ENCODE data around the gene FIG4. TPM values are rescaled to one million over a fixed set of nuclear protein-coding genes. Genes with fewer than 3 reads are reported as not detected.

Gene FIG4
- total RNA-seq, 2 donors from 2014 or later = 20.8 to 22.6 TPM

DNA sequence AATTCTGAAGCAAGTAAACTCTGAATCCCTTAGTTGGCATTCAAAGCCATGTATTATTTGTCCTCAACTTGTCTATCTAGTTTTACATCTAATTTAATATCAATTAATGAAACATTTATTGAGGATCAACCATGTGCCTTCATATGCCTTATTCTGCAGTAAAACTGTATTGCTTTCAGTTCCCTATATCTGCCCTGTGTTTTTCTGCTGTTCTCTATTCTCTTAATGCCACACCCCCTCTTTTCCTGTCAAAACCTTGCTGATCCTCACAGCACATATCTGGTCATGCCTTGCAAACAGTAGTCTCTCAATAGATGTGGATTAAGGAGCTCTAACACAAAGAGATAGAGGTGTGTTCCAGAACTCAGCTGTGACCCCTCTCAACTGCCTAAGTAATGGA, 2.0 kb downstream of the FIG4 start:
- TF ChIP-seq, protein P1, sequence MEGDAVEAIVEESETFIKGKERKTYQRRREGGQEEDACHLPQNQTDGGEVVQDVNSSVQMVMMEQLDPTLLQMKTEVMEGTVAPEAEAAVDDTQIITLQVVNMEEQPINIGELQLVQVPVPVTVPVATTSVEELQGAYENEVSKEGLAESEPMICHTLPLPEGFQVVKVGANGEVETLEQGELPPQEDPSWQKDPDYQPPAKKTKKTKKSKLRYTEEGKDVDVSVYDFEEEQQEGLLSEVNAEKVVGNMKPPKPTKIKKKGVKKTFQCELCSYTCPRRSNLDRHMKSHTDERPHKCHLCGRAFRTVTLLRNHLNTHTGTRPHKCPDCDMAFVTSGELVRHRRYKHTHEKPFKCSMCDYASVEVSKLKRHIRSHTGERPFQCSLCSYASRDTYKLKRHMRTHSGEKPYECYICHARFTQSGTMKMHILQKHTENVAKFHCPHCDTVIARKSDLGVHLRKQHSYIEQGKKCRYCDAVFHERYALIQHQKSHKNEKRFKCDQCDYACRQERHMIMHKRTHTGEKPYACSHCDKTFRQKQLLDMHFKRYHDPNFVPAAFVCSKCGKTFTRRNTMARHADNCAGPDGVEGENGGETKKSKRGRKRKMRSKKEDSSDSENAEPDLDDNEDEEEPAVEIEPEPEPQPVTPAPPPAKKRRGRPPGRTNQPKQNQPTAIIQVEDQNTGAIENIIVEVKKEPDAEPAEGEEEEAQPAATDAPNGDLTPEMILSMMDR (conservative IDR thresholded peaks at IDR 0.05) = no peak
- Histone ChIP-seq H3K27ac (ENCODE audit: low read depth, low read length) (no peak overlapping the region), H3K36me3 (ENCODE audit: control insufficient read depth, insufficient read depth, low read length) (peaks cover 5% of the 10 kb centered on the region), H3K9ac (ENCODE audit: extremely low read depth, low read length, poor library complexity, severe bottlenecking) (no peak overlapping the region), H3K9me3 (ENCODE audit: control insufficient read depth, low read length) (peaks cover 7% of the 10 kb centered on the region), H3K27me3 (ENCODE audit: control insufficient read depth, insufficient read depth, low read length, poor library complexity, severe bottlenecking) (peaks cover 16% of the 10 kb centered on the region), H3K4me1 (ENCODE audit: control insufficient read depth, insufficient read depth, low read length) (peaks cover 4% of the 10 kb centered on the region), H3K4me3 (ENCODE audit: low read length) (no peak overlapping the region)
- H3K27ac Mint-ChIP-seq = no peak overlapping the region
- peaks cover 14% of the 10 kb centered on the region for H3K27me3 Mint-ChIP-seq (ENCODE audit: insufficient read depth)
- DNase-seq = no peak
- peaks cover 11% of the 10 kb centered on the region for H3K4me1 Mint-ChIP-seq
- peaks cover 11% of the 10 kb centered on the region for H3K36me3 Mint-ChIP-seq (ENCODE audit: low read depth)
- no peak overlapping the region for H3K4me3 Mint-ChIP-seq
- peaks cover 5% of the 10 kb centered on the region for H3K9me3 Mint-ChIP-seq

DNA sequence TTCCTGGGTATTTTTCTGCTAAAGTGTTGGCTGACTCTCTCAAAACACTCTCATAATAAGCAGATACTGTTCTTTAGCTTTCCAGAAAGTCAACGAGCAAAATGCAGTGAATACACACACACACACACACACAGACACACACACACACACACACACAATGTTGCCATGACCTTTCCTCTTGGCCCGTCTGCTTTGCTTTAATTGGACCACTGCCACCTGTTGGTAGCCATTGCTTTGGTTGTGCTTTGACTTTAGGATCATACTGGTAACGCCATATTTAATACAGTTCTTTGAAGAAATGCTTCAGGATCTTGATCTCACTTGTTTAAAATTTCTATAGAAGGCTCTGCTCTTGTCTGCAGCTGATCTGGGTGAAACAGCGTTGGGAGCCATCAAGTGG, 4.4 kb downstream of the FIG4 start:
- Histone ChIP-seq H3K4me3 (ENCODE audit: low read length) (no peak overlapping the region), H3K27ac (ENCODE audit: low read depth, low read length) (no peak overlapping the region), H3K27me3 (ENCODE audit: control insufficient read depth, insufficient read depth, low read length, poor library complexity, severe bottlenecking) (no peaks in the 10 kb centered on the region), H3K4me1 (ENCODE audit: control insufficient read depth, insufficient read depth, low read length) (peaks cover 4% of the 10 kb centered on the region), H3K9ac (ENCODE audit: extremely low read depth, low read length, poor library complexity, severe bottlenecking) (no peak overlapping the region), H3K36me3 (ENCODE audit: control insufficient read depth, insufficient read depth, low read length) (peaks cover 5% of the 10 kb centered on the region), H3K9me3 (ENCODE audit: control insufficient read depth, low read length) (peaks cover 7% of the 10 kb centered on the region)
- Mint-ChIP-seq H3K4me1 (peaks cover 10% of the 10 kb centered on the region), H3K27me3 (ENCODE audit: insufficient read depth) (no peaks in the 10 kb centered on the region), H3K27ac (no peak overlapping the region), H3K36me3 (ENCODE audit: low read depth) (peaks cover 13% of the 10 kb centered on the region), H3K4me3 (no peak overlapping the region), H3K9me3 (peaks cover 5% of the 10 kb centered on the region)
- TF ChIP-seq, protein P1 (conservative IDR thresholded peaks at IDR 0.05) = peak; percentile 67
- DNase-seq = peak; percentile 76
- WGBS, 2 experiments (ENCODE audit: insufficient coverage in 1 of 2, insufficient read length in 1 of 2) = 83 to 85% methylated on average over 4 of the region's 4 CpGs

DNA sequence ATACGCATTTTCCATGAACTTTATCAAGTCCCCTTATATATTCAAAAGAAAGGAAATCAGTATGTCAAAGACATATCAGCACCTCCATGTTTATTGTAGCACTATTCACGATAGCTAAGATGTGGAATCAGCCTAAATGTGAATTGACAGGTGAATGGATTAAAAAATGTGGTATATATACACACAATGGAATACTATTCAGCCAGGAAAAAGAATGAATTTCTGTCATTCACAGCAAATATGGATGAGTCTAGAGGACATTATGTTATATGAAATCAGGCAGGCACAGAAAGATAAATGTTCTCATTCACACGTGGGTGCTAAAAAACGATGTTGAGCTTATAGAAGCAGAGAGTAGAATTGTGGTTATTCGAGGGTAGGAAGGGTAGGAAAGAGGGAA, 5.3 kb downstream of the FIG4 start:
- Histone ChIP-seq H3K9ac (ENCODE audit: extremely low read depth, low read length, poor library complexity, severe bottlenecking) (no peak overlapping the region), H3K36me3 (ENCODE audit: control insufficient read depth, insufficient read depth, low read length) (peaks cover 5% of the 10 kb centered on the region), H3K9me3 (ENCODE audit: control insufficient read depth, low read length) (peaks cover 7% of the 10 kb centered on the region), H3K4me3 (ENCODE audit: low read length) (no peak overlapping the region), H3K4me1 (ENCODE audit: control insufficient read depth, insufficient read depth, low read length) (peaks cover 4% of the 10 kb centered on the region), H3K27ac (ENCODE audit: low read depth, low read length) (no peak overlapping the region), H3K27me3 (ENCODE audit: control insufficient read depth, insufficient read depth, low read length, poor library complexity, severe bottlenecking) (no peaks in the 10 kb centered on the region)
- DNase-seq = no peak
- H3K27me3 Mint-ChIP-seq (ENCODE audit: insufficient read depth) = no peaks in the 10 kb centered on the region
- TF ChIP-seq, protein P1 (conservative IDR thresholded peaks at IDR 0.05) = no peak
- peaks cover 5% of the 10 kb centered on the region for H3K9me3 Mint-ChIP-seq
- no peak overlapping the region for H3K27ac Mint-ChIP-seq
- no peak overlapping the region for H3K4me3 Mint-ChIP-seq
- H3K36me3 Mint-ChIP-seq (ENCODE audit: low read depth) = peaks cover 13% of the 10 kb centered on the region
- 93 to 97% methylated on average over 5 of the region's 5 CpGs for WGBS, 2 experiments (ENCODE audit: insufficient coverage in 1 of 2, insufficient read length in 1 of 2)
- H3K4me1 Mint-ChIP-seq = peaks cover 10% of the 10 kb centered on the region

All from endodermal cell (in vitro differentiated cells).